ENCODE results near the gene DEDD.

DNA sequence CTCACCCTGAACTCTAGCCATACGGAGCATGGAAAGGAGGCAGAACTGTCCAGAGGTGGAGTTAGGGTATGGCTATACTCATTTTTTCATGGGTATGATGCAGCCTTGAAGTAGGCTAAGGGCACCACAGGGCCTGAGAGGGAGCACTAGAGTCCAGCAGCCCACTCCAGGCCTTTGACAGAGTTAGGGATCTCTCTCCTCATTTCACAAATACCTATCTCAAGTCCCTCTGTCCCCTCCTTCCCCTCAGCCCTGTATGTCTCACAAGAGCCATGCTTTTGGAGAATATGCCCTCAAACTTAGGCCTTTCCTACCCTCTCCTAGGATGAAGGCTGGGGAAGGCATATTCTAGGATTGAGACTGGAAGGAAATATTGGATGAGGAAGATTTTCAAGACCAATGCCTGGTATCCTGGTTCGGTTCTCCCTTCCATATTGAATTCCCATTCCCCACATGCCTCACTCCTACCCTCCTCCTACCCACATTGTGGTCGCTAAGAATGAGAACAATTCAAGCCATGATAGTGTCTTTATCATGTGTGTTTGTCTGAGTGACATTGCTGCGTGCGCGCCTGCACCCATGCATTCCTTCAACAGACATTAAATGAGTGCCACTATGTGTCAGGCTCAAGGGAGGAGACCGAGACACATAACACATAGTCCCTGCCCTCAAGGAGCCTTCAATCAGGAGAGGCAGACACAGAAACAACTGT lies 40.5 kb downstream of the DEDD start:
- TF ChIP-seq, protein P1, sequence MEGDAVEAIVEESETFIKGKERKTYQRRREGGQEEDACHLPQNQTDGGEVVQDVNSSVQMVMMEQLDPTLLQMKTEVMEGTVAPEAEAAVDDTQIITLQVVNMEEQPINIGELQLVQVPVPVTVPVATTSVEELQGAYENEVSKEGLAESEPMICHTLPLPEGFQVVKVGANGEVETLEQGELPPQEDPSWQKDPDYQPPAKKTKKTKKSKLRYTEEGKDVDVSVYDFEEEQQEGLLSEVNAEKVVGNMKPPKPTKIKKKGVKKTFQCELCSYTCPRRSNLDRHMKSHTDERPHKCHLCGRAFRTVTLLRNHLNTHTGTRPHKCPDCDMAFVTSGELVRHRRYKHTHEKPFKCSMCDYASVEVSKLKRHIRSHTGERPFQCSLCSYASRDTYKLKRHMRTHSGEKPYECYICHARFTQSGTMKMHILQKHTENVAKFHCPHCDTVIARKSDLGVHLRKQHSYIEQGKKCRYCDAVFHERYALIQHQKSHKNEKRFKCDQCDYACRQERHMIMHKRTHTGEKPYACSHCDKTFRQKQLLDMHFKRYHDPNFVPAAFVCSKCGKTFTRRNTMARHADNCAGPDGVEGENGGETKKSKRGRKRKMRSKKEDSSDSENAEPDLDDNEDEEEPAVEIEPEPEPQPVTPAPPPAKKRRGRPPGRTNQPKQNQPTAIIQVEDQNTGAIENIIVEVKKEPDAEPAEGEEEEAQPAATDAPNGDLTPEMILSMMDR (conservative IDR thresholded peaks at IDR 0.05) = no peak
- no peak for TF ChIP-seq EZH2 (IDR thresholded peaks at IDR 0.05; ENCODE audit: low read depth)

Measured in PC-9 (cell line).